HFF-Myc (cell line): ENCODE measurements around the gene KRTAP13-4.

Experiments
- DNase-seq: peaks from one replicate; pipeline ENCODE4 v3.0.0-alpha.2; 2011; ENCODE audit warnings: low read depth; ENCODE audit errors: extremely low read depth
- H3K4me3 ChIP-seq: replicated peaks from 2 replicates; pipeline ENCODE4 v1.5.1; 2011; ENCODE audit warnings: low read depth, mild to moderate bottlenecking, control low read depth, low read length
- CTCF ChIP-seq: IDR thresholded peaks from 2 replicates; pipeline ENCODE4 v1.5.1; 2012; ENCODE audit warnings: mild to moderate bottlenecking, low read depth, low read length, control low read depth; ENCODE audit errors: missing control alignments

The KRTAP13-4 gene

GRCh38 chr21:30447056-30447455, 17.0 kb downstream of the KRTAP13-4 start:
- DNase-seq, result no peak
- TF ChIP-seq CTCF, result no peak
- no peak overlapping the region for H3K4me3 ChIP-seq

GRCh38 chr21:30448514-30448913, 18.5 kb downstream of the KRTAP13-4 start:
- H3K4me3 ChIP-seq, result no peak overlapping the region
- no peak for TF ChIP-seq CTCF
- DNase-seq, result no peak

GRCh38 chr21:30463713-30464112, 33.7 kb downstream of the KRTAP13-4 start:
- H3K4me3 ChIP-seq, result no peak overlapping the region
- peak; percentile 21 for TF ChIP-seq CTCF
- DNase-seq, result no peak

- DNase-seq, result no peak
Measured at GRCh38 chr21:30468900-30469714, 39.1 kb downstream of the KRTAP13-4 start.

GRCh38 chr21:30478004-30478403, 48.0 kb downstream of the KRTAP13-4 start:
- H3K4me3 ChIP-seq, result no peak overlapping the region
- no peak for DNase-seq
- TF ChIP-seq CTCF, result no peak

More at GRCh38 chr21:30468900-30469714, 39.1 kb downstream of the KRTAP13-4 start:
- no peak for TF ChIP-seq CTCF
- no peak overlapping the region for H3K4me3 ChIP-seq

GRCh38 chr21:30479259-30479658, 49.2 kb downstream of the KRTAP13-4 start:
- no peak for TF ChIP-seq CTCF
- DNase-seq, result no peak
- no peak overlapping the region for H3K4me3 ChIP-seq
